Stimulated activated memory B cell treated with anti-CD40 and anti-IgM and Interleukin-4, amounts not matched to agents 10 μg/mL and 1 μg/mL and 100 μg/mL, for 72 hours (primary cell): ENCODE measurements around the gene ALDH1L1.
A peak's percentile ranks its signal among the peaks of the same experiment; 100 is the strongest.

ENCODE experiments used
- ATAC-seq: fragments of 150-1000 bp; cut with Tn5 transposase; 2 replicates; pipeline ENCODE4 v1.10.0; 2021
- H3K27ac Mint-ChIP-seq: one replicate; pipeline ENCODE4 v1.8.0; 2022; ENCODE audit warnings: mild to moderate bottlenecking, mixed read lengths
- H3K27me3 Mint-ChIP-seq: one replicate; pipeline ENCODE4 v1.8.0; 2022; ENCODE audit warnings: mixed read lengths
- H3K36me3 Mint-ChIP-seq: one replicate; pipeline ENCODE4 v1.8.0; 2022; ENCODE audit warnings: mixed read lengths
- H3K4me1 Mint-ChIP-seq: one replicate; pipeline ENCODE4 v1.8.0; 2022; ENCODE audit warnings: mixed read lengths
- H3K4me3 Mint-ChIP-seq: one replicate; pipeline ENCODE4 v1.8.0; 2022; ENCODE audit warnings: mild to moderate bottlenecking, moderate library complexity, mixed read lengths
- H3K9me3 Mint-ChIP-seq: one replicate; pipeline ENCODE4 v1.8.0; 2022; ENCODE audit warnings: mixed read lengths

ALDH1L1 gene

DNA sequence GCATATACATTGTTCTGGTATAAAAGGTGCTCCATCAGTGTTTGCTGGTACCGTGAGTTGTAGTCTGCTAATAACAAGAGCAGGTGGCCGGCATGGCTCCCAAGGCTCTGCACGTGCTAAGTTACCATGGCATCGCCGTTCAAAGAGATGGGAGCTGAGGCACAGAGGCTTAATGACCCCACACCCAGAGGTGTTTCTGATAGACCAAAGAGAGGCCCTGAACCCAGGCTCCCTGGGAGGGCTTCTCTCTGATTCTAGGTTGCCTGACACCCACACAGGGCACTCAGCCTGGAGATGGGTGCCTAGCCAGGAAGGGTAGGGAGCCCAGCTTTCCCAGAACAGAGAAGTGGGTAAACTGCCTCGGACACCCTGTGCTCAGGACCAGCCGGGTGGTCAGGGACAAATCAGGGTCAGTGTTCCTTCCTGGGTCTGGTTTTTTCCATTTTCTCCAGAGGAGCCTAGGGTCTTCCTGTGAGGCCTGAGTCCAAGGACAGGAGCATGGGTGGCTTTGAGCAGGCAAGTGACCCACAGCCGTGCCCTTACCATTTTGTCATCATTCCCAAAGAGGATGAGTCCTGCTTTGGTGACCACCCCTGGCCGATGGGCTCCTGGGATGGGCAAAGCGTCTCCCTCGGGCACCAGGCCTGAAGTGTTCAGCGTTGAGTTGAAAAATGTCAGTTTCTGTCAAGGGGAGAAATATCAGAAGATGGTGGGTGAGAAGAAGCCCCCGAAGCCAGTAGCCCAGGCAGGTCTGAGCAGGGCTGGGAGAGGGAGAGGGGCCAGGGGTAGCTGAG lies 27.3 kb downstream of the ALDH1L1 start:
- no peaks in the 10 kb centered on the region for H3K9me3 Mint-ChIP-seq
- no peaks in the 10 kb centered on the region for H3K36me3 Mint-ChIP-seq
- H3K4me1 Mint-ChIP-seq = no peaks in the 10 kb centered on the region
- H3K27ac Mint-ChIP-seq = no peak overlapping the region
- H3K4me3 Mint-ChIP-seq = no peak overlapping the region
- ATAC-seq = no peak
- no peaks in the 10 kb centered on the region for H3K27me3 Mint-ChIP-seq

DNA sequence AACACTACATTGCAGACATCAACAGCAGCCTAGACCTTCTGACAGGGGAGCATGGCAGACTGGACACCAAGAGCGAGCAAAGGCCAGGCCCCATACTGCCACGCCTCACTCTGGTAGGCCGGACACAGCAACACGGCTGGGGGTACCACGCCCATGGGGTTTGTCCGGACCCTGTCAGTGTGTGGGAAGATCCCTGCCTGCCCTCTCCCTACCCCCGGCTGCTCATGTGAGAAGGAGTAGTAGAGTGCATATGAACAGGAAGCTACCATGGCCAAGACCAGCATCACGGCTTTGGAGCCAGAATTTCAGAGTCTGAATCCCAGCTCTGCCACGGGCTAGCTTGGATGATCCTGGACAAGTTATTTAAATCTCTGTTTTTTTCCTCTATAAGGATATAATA lies 27.9 kb downstream of the ALDH1L1 start:
- Mint-ChIP-seq H3K9me3 (no peaks in the 10 kb centered on the region), H3K4me3 (no peak overlapping the region), H3K36me3 (no peaks in the 10 kb centered on the region), H3K27ac (no peak overlapping the region), H3K27me3 (no peaks in the 10 kb centered on the region), H3K4me1 (no peaks in the 10 kb centered on the region)
- no peak for ATAC-seq

DNA sequence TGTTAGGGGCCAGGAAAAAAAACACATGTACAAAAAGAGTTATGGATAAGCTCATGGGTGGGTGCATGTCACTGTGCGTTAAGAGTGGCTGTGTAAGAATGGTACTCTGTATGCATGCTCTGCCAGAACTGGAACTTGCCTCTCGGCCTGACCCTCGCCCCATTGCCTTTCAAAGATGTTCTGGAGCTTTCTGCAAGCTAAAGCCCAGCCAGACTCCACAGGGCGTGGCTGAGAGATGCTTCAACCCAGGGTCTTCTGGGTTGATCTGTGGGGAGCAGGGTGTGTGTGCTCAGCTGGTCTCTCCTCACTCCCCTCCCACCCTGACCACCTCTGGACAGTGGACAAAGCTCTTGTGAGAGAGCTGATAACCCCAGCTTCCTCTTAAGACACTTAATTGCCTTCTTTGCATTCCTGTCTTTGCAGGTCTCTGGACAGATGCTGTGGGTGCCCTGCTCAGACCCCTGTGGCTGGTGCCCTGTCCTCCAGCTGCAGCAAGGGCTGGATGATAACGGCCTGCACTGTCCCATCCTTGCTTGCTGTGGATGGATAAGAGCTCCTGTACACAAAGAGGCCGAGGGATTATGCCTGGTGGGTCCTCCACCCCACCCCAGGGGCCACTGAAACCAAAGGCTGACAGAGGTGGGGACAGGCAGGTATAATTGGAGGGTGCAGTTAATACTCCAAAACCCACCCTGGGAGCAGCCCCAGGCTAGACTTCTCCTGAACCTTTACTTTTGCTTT lies 28.7 kb downstream of the ALDH1L1 start:
- no peak overlapping the region for H3K27ac Mint-ChIP-seq

DNA sequence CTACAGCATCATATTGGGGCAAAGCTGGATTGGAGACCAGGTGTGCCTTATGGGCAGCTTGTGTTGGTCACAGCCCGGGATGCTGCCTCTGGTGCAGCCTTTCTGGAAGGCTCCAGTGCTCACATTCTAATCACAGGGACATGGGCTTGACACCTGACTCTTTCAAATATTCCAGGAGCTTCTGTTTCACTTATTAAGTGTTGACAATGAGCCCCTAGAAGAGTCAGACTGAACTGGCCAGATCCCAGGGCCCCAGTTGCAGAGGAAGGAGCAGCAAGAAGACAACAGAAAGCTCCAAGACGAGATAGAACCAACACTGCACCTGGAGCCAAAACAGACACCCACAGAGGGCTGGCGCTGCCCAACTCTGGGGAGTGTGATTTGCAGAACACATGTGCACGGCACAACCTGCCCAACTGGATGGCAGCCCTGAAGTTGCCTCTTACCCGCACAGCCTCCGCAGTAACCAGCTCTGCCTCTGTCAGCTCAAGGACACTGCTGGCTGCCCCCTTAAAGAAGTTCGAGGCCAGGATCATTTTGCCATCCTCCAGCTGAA lies 30.3 kb downstream of the ALDH1L1 start:
- no peak overlapping the region for H3K4me3 Mint-ChIP-seq

More for the DNA sequence above, 28.7 kb downstream of the ALDH1L1 start:
- no peaks in the 10 kb centered on the region for H3K36me3 Mint-ChIP-seq
- ATAC-seq = no peak
- no peaks in the 10 kb centered on the region for H3K9me3 Mint-ChIP-seq
- no peaks in the 10 kb centered on the region for H3K4me1 Mint-ChIP-seq
- no peaks in the 10 kb centered on the region for H3K27me3 Mint-ChIP-seq
- H3K4me3 Mint-ChIP-seq = no peak overlapping the region

DNA sequence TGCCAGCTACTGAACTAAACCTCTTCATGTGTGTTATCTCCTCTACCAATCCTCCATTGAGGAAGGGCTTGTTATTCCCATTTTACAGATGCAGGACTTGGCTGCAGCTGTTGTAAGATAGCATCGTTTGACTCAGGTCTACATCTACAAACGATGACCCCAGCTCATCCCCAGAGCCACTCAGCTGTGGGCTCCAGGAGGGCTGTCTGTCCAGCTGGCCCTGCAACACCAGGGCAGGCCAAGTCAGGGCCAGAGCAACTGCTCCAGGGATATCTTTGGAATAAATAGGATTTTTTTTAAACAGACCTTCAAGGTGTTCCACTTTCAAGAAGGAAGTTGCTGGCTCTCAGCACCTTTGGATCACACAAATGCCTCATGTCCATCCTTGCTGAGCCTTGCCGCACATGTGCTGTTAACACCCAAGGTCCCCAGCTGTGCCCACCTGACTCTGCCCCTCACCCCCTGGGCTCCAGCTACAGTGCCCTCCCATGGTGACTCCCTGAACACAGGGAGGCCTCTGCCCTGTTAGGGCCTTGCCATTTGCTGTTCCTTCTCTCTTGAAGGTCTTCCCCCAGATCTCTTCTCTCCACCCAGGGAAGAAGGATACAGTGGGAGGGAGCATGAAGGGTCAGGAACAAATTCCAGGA lies 31.0 kb downstream of the ALDH1L1 start:
- Mint-ChIP-seq H3K36me3 (no peaks in the 10 kb centered on the region), H3K9me3 (no peaks in the 10 kb centered on the region), H3K4me1 (no peaks in the 10 kb centered on the region), H3K4me3 (no peak overlapping the region), H3K27ac (no peak overlapping the region), H3K27me3 (no peaks in the 10 kb centered on the region)
- no peak for ATAC-seq

More for the DNA sequence above, 30.3 kb downstream of the ALDH1L1 start:
- Mint-ChIP-seq H3K36me3 (no peaks in the 10 kb centered on the region), H3K27ac (no peak overlapping the region), H3K4me1 (no peaks in the 10 kb centered on the region), H3K9me3 (no peaks in the 10 kb centered on the region), H3K27me3 (no peaks in the 10 kb centered on the region)
- no peak for ATAC-seq

DNA sequence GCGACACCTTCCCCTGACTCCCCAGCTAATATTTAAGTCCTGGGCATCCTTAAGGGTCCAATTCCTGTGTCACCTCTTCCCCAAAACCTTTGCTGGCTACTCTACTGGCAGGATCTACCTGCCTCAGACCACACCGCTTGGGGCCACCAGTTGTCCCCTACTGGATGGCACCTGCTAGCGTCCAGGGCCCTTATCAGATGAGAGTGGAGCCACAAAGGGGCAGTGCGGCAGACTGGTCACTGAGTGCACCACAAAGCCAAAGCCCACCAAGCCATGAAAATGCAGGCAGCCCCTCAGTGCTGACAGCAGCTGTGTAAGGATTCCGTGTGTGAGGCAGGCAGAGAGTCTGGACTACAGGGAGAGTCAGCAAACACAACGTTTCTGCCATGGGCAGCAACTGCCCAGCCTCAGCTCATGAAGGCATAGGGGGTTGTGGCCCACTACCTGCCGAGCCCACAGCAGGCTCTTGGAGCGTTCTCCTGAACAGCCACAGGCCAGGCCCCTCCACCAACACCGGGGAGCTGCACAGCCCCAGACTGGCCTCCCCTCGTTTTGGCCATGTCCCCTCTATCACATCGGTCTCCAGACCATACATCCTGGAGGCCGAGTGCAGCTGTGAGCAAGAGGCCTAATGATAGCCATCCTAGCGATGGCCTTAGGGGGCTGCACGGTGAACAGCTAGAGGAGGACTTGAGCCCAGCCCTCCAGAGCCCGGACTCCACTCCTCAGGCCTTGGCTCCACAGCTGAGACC lies 32.3 kb downstream of the ALDH1L1 start:
- no peaks in the 10 kb centered on the region for H3K4me1 Mint-ChIP-seq
- ATAC-seq = no peak
- H3K27me3 Mint-ChIP-seq = no peaks in the 10 kb centered on the region
- no peak overlapping the region for H3K4me3 Mint-ChIP-seq
- no peaks in the 10 kb centered on the region for H3K9me3 Mint-ChIP-seq
- H3K36me3 Mint-ChIP-seq = no peaks in the 10 kb centered on the region
- H3K27ac Mint-ChIP-seq = no peak overlapping the region

DNA sequence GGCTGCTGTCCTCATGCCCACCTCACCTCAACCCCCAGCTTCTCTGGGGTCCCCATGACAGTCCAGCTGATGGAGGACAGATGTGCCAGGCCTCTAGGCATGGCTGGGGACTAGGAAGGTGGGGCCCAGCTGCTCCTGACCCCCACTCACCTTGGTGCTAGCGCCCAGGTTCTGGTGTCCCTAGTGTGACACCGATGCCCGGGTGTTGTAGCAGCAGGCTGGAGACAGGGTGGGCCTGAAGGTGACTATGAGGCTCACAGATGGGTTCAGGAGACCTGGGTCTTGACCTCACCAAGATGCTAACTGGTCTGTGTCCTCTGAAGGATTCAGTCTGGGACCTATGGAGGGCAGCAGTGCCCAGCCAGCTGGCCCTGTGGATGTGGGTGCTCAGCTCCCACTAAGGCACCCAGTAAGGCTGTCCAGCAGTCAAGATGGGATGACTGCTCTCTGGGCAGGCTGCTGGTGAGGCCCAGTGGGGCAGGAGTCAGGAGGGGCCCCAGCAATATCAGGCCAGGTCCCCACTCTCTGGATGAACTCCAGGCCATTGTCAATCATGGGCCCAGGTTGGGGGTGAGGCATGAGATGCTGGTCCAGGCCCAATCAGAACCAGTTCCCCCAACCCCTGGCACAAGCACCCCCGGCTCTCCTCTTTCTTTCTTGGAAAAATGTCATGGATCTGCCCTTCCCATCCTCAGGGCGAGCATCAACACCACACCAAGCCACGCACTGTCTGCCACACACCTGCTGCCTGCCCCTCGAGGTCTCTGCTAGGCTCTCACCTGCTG lies 33.0 kb downstream of the ALDH1L1 start:
- Mint-ChIP-seq H3K27ac (no peak overlapping the region), H3K4me3 (no peak overlapping the region), H3K9me3 (no peaks in the 10 kb centered on the region), H3K4me1 (no peaks in the 10 kb centered on the region), H3K36me3 (no peaks in the 10 kb centered on the region), H3K27me3 (no peaks in the 10 kb centered on the region)
- peak; percentile 31 for ATAC-seq

DNA sequence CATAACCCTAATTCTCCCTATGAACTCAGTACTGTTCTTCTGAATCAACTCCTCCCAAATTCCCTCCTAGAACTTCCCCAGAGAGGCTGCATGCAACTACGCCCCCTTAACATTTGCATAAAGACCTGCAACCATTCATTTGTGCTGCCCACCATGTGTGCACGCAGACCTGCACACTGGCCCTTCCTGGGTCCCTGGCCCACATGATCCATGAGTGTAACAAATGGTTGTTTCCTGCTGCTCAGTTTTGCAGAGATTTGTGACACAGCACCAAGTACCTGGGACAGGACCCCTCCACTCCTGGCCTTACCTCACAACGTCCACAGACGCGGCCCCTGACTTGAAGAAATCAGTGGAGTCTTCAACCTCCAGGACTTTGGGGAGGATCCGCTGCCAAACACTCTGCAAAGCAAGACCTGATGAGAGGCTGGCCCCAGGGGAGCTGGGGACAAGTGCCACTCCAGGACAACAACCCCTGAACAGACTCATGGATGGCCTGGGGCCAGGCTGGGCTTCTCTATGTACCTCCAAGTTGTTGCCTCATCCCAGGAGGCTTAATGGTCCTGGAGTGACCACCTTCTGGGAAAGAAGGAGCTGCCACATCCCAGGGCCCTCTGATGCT lies 33.8 kb downstream of the ALDH1L1 start:
- Mint-ChIP-seq H3K4me1 (no peaks in the 10 kb centered on the region), H3K27ac (no peak overlapping the region), H3K9me3 (no peaks in the 10 kb centered on the region), H3K4me3 (no peak overlapping the region), H3K27me3 (peaks cover 4% of the 10 kb centered on the region), H3K36me3 (no peaks in the 10 kb centered on the region)
- peak; percentile 25 for ATAC-seq

DNA sequence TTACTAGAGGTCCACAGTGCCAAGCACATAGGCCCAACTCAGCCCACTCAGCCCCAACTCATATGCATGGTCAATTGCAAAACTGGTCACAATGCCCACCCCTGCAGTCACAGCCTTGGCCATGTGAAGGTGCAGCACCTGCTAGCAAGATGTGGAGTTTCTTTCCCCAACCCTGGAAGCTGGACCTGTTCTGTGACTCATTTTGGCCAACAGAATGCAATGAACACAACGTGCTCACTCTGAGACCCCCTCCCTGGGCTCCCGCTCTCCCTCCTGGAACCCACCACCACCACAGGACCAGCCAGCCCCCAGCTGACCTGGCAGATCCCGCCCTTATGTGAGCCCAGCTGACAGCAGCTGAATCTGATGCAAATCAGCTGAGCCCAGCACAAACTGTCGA lies 34.4 kb downstream of the ALDH1L1 start:
- no peaks in the 10 kb centered on the region for H3K9me3 Mint-ChIP-seq
- no peaks in the 10 kb centered on the region for H3K36me3 Mint-ChIP-seq
- no peak for ATAC-seq
- no peak overlapping the region for H3K27ac Mint-ChIP-seq
- H3K4me1 Mint-ChIP-seq = no peaks in the 10 kb centered on the region
- peaks cover 10% of the 10 kb centered on the region for H3K27me3 Mint-ChIP-seq
- H3K4me3 Mint-ChIP-seq = no peak overlapping the region

DNA sequence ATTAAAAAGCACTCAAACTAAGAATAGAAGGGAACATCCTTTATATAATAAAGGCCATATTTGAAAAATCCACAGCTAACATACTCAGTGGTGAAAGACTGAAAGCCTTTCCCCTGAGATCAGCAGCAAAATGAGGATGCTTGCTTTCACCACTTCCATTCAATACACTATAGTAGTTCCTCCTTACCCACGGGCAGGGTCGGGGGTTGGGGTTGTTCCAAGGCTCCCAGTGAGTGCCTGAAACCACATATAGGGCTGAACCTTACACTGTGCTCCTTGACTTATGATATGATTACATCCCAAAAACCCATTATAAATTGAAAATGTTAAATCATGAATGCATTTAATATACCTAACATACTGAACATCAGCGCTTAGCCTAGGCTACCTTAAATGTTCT lies 37.7 kb downstream of the ALDH1L1 start:
- no peak for ATAC-seq
- no peaks in the 10 kb centered on the region for H3K36me3 Mint-ChIP-seq
- no peak overlapping the region for H3K27ac Mint-ChIP-seq
- no peaks in the 10 kb centered on the region for H3K9me3 Mint-ChIP-seq
- peaks cover 42% of the 10 kb centered on the region for H3K27me3 Mint-ChIP-seq
- H3K4me1 Mint-ChIP-seq = no peaks in the 10 kb centered on the region
- H3K4me3 Mint-ChIP-seq = no peak overlapping the region

DNA sequence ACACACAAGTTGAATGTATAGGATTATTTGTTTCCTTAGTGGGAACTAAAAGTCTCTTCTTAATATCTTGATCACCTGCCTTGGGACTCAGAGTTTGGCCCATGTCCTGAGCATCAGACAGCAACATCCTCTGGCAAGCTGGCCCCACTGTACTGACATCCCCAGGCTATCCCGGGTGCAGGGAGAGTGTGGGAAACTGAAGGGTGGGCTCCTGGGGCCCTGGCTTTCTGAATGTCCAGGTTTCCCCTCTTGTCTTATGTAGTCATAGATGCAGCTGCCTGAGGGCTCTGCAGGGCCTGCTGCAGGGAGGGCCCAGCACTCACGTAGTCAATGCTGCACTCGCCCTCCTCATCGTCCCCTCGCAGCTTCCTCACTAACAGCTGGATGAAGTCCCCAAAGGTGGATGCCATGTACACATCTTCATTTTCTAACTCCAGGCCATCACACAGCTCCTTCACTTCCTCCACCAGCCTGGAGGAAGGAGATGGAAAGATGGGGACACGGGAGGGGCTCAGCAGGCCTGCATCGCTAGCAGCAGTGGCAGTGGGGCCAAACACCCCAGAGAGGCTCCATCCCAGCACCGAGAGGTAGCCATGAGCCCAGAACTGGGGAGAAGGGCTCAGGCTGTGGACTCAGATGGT lies 42.8 kb downstream of the ALDH1L1 start:
- H3K27ac Mint-ChIP-seq = no peak overlapping the region
- H3K4me3 Mint-ChIP-seq = no peak overlapping the region
- ATAC-seq = no peak
- H3K9me3 Mint-ChIP-seq = no peaks in the 10 kb centered on the region
- H3K27me3 Mint-ChIP-seq = peaks cover 83% of the 10 kb centered on the region
- H3K36me3 Mint-ChIP-seq = no peaks in the 10 kb centered on the region
- peaks cover 6% of the 10 kb centered on the region for H3K4me1 Mint-ChIP-seq

DNA sequence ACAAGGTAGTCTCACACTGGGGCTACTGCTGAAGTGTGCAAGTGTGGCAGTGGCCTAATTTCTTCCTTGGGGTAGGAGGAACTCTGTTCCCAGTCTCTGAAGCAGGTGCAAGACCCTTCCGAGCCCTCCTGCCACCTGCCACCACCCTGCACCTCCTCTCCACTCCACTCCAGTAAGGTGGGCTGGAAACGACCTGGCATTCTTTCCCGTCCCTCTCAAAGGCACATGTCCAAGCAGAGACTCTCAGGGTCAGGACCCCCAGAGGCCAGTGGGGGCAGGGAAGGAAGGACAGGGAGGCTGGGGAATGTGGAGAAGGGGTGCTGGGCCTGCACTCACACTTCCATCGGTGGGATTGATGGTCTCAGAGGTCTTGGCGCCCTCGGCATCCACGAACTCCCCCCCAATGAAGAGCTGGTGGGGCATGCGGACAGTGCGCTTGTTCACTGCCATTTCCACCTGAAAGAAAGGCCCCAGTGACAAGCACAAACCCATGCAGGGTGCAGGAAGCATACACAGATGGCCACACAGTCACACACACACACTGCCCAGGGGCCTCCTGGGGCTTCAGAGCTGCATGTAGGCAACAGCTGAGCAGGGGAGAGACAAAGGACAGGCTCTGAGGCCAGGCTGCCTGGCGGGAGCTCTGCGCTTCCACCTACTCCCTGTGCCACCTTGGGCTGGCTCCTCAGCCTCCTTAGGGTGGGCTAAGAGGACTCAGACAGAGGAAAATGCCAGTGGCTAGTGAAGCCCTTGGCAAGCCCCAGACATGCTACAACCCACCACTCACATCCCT lies 43.8 kb downstream of the ALDH1L1 start:
- Mint-ChIP-seq H3K27me3 (peaks cover 79% of the 10 kb centered on the region), H3K9me3 (no peaks in the 10 kb centered on the region), H3K27ac (no peak overlapping the region), H3K36me3 (no peaks in the 10 kb centered on the region), H3K4me1 (peaks cover 6% of the 10 kb centered on the region), H3K4me3 (no peak overlapping the region)
- no peak for ATAC-seq
